Lung (tissue), 12 donors: ENCODE measurements around the gene SLC25A13. TPM values are rescaled to one million over a fixed set of nuclear protein-coding genes. Genes with fewer than 3 reads are reported as not detected.

Experiments used
- ATAC-seq: fragments of 200-7000 bp; cut with Tn5 transposase; one replicate; pipeline ENCODE4 v1.9.1; 2020; ENCODE audit warnings: moderate number of reproducible peaks; ENCODE audit not compliant: insufficient read depth, low FRiP score
- DNase-seq, 3 donors: peaks; one replicate each; pipeline ENCODE4 v3.0.0-alpha.2; 2013 to 2017
- H3K27ac ChIP-seq, 2 donors: one replicate each; pipeline ENCODE4 v1.5.1; 2013; ENCODE audit warnings: mild to moderate bottlenecking in 2 of 2, moderate library complexity in 2 of 2, control low read depth in 1 of 2, inconsistent platforms in 1 of 2, low read depth in 1 of 2, low read length in 1 of 2
- H3K27me3 ChIP-seq, 3 donors: one replicate each; pipeline ENCODE4 v1.5.1; 2013; ENCODE audit warnings: low read length in 2 of 3; ENCODE audit not compliant: control insufficient read depth in 3 of 3, insufficient read depth in 3 of 3
- H3K36me3 ChIP-seq, 4 donors: one replicate each; pipeline ENCODE4 v1.5.1; 2013; ENCODE audit warnings: low read length in 4 of 4, mild to moderate bottlenecking in 1 of 4, moderate library complexity in 1 of 4; ENCODE audit not compliant: control insufficient read depth in 4 of 4, insufficient read depth in 4 of 4
- H3K4me1 ChIP-seq, 5 donors: one replicate each; pipeline ENCODE4 v1.5.1; 2013; ENCODE audit warnings: low read length in 5 of 5, mild to moderate bottlenecking in 2 of 5, moderate library complexity in 1 of 5; ENCODE audit not compliant: control insufficient read depth in 5 of 5, insufficient read depth in 5 of 5
- H3K4me3 ChIP-seq: one replicate; pipeline ENCODE4 v1.5.1; 2013; ENCODE audit warnings: mild to moderate bottlenecking, control low read depth, moderate library complexity
- H3K9ac ChIP-seq, 2 donors: one replicate each; pipeline ENCODE4 v1.5.1; 2013; ENCODE audit warnings: low read length in 2 of 2, control low read depth in 1 of 2; ENCODE audit not compliant: insufficient read depth in 1 of 2
- H3K9me3 ChIP-seq, 4 donors: one replicate each; pipeline ENCODE4 v1.5.1; 2013; ENCODE audit warnings: low read length in 3 of 4, mild to moderate bottlenecking in 1 of 4, moderate library complexity in 1 of 4; ENCODE audit not compliant: control insufficient read depth in 4 of 4, insufficient read depth in 3 of 4
- WGBS, 2 donors: extraction: QIAGEN DNeasy Blood & Tissue Kit; methylation state at CpG; one replicate each; pipeline ENCODE4 v1.1.7; 2013; 5-methylcytosine and 5-hydroxymethylcytosine counted together
- polyA plus RNA-seq, 2 donors: library from polyadenylated mRNA; stranded (reverse); fragments of 200-250 nt; gene quantifications; one replicate each; pipeline ENCODE4 v1.2.1, GENCODE V29; 2013
- total RNA-seq, 2 donors: library from RNA; depleted of rRNA in 1 of 2; stranded (reverse); fragments of >200 nt in 1 of 2; gene quantifications; one replicate each; pipeline ENCODE4 v1.2.1, GENCODE V29; 2014 to 2021
- TF ChIP-seq, protein P1 (sequence below): IDR thresholded peaks from 2 replicates; pipeline ENCODE4 v1.5.1; 2012; ENCODE audit warnings: mild to moderate bottlenecking; ENCODE audit errors: control extremely low read depth, extremely low read depth
- donor health status: control.
- donor health status: control.
- donor health status: Bipolar disorder and iron deficiency.
- donor health status: healthy.
- donor health status: DM: yes; HTN: yes; CAD: no.

The SLC25A13 gene
- total and polyA plus RNA-seq, 4 donors: 7.8 to 40.8 (median 19.6) TPM

DNA sequence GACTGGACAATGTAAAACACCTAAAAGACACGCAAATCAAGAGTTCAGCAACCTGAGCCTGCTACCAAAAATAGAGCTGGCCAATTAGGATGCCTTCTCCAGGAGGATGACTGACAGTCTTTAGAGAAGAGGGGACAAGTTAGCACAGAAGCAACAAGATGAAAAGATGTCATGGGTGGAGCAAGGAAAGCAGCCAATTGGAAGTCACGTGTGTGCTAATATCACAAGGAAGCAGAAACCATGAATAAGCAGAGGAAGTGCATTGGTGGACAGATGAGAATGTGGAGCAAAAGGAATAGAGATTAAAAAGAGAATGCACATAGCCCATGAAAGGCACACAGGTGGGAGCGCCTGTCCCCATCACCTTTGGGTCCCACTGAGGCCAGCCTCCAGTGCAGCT lies 148.1 kb downstream of the SLC25A13 start:
- H3K27me3 ChIP-seq: no peaks in the 10 kb centered on the region
- H3K9ac ChIP-seq: no peak overlapping the region
- H3K27ac ChIP-seq: no peak overlapping the region
- H3K9me3 ChIP-seq: no peaks in the 10 kb centered on the region
- ATAC-seq (no peak), DNase-seq (no peak)
- 96% methylated on average over 3 of the region's 3 CpGs for WGBS, 2 donors
- H3K4me1 ChIP-seq: peaks cover 0 to 3% (median 0%) of the 10 kb centered on the region in 5 donors
- H3K36me3 ChIP-seq: peaks cover 9 to 22% (median 10%) of the 10 kb centered on the region in 4 donors
- H3K4me3 ChIP-seq: no peak overlapping the region
- TF ChIP-seq, protein P1, sequence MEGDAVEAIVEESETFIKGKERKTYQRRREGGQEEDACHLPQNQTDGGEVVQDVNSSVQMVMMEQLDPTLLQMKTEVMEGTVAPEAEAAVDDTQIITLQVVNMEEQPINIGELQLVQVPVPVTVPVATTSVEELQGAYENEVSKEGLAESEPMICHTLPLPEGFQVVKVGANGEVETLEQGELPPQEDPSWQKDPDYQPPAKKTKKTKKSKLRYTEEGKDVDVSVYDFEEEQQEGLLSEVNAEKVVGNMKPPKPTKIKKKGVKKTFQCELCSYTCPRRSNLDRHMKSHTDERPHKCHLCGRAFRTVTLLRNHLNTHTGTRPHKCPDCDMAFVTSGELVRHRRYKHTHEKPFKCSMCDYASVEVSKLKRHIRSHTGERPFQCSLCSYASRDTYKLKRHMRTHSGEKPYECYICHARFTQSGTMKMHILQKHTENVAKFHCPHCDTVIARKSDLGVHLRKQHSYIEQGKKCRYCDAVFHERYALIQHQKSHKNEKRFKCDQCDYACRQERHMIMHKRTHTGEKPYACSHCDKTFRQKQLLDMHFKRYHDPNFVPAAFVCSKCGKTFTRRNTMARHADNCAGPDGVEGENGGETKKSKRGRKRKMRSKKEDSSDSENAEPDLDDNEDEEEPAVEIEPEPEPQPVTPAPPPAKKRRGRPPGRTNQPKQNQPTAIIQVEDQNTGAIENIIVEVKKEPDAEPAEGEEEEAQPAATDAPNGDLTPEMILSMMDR: no peak

- H3K9ac ChIP-seq: no peak overlapping the region
- TF ChIP-seq, protein P1: no peak
- no peaks in the 10 kb centered on the region for H3K27me3 ChIP-seq
- no peak overlapping the region for H3K4me3 ChIP-seq
- DNase-seq: peak in 1 of 3 donors; percentile 10
- WGBS, 2 donors: 74 to 85% methylated on average over 5 of the region's 5 CpGs
- no peaks in the 10 kb centered on the region for H3K4me1 ChIP-seq
- H3K9me3 ChIP-seq: no peaks in the 10 kb centered on the region
- no peak overlapping the region for H3K27ac ChIP-seq
- ATAC-seq: no peak
- H3K36me3 ChIP-seq: peaks cover 8 to 25% (median 15%) of the 10 kb centered on the region in 4 donors
These were observed 152.5 kb downstream of the SLC25A13 start for GRCh38 chr7:96169439-96169838.

DNA sequence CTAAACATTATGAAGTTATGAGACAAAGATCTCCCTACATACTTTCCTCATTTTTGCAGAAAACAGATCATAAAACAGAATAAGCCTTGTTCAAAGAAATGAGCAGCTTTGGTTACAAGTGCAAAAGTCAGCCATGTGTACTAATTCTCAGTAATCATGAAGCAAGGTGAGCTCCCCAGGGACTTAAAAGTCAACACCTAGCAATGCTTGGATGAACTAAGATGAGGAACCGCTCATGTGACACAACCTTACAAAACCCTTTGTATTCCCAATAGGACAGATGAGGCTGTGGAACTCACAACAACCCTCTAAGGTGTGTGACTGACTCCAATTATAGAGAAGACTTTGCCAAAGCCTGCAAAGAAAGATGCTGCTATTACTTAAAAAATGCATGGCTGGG lies 154.5 kb downstream of the SLC25A13 start:
- no peak overlapping the region for H3K9ac ChIP-seq
- no peak overlapping the region for H3K4me3 ChIP-seq
- no peaks in the 10 kb centered on the region for H3K4me1 ChIP-seq
- H3K27me3 ChIP-seq: no peaks in the 10 kb centered on the region
- ATAC-seq: no peak
- peaks cover 13 to 26% (median 20%) of the 10 kb centered on the region in 4 donors for H3K36me3 ChIP-seq
- H3K27ac ChIP-seq: no peak overlapping the region
- DNase-seq: no peak
- no peaks in the 10 kb centered on the region for H3K9me3 ChIP-seq
- TF ChIP-seq, protein P1: no peak
- 94% methylated on average over 1 of the region's 1 CpG for WGBS, 2 donors

DNA sequence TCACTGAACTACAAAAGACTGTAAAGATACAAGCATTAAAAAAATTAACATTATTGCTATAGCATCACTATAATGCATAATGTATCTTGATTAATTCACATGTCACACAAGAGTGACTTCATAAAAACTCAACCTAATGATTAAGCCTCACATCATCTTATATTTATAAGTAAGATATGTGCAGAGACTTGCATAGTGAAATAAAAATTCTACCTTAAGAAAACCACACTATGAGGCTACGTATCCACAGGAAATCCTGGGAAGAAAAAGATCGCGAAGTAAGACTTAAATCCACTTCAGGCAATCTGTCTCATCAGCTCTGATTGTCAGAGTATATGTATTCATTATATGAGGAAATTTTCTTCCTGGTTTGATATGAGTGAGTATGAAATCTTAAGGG lies 160.0 kb downstream of the SLC25A13 start:
- no peak for ATAC-seq

More for the DNA sequence above, 160.0 kb downstream of the SLC25A13 start:
- TF ChIP-seq, protein P1: no peak
- no peak overlapping the region for H3K27ac ChIP-seq
- H3K4me3 ChIP-seq: no peak overlapping the region
- H3K9ac ChIP-seq: no peak overlapping the region
- H3K36me3 ChIP-seq: peaks cover 4 to 23% (median 15%) of the 10 kb centered on the region in 4 donors
- no peaks in the 10 kb centered on the region for H3K4me1 ChIP-seq
- no peaks in the 10 kb centered on the region for H3K9me3 ChIP-seq
- 87% methylated on average over 3 of the region's 3 CpGs for WGBS, 2 donors
- DNase-seq: no peak
- no peaks in the 10 kb centered on the region for H3K27me3 ChIP-seq
